ENCODE measurements around the gene ANO9. TPM values are rescaled to one million over a fixed set of nuclear protein-coding genes. Genes with fewer than 3 reads are reported as not detected.
A peak's percentile ranks its signal among the peaks of the same experiment; 100 is the strongest.

ANO9 gene
- total RNA-seq, 2 donors from 2014 or later, result 8.4 to 9.1 TPM

DNA sequence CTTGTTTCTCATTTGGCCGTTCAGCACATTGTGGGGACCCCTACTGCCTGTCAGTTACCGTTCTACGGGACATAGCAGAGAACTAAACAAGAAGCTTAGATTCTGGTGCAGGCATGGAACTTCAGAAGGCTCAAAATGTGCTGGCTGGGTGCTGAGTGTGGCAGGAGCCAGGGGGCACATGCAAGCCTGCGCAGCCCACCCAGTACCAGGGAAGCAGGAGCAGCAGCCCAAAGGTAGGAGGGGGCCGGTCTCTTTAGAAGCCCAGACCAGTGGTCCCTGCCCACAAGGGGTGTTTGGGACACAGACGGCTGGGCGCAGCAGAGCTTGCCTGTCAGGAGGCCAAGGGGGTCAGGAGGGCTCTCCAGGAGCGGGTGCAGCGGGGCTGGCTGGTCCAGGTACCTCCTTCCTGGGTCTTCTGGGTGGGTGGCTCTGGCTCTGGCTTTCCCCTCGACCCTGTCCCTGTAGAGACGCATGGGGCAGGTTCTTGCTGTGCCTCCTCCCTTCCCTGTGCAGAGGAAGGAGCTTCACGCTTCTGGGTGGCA lies 10.5 kb upstream of the ANO9 start:
- intact Hi-C loops (cut with DNase I), result loop anchor here (5.0 kb wide), 2 partner anchors 65 to 145 kb away; partner anchors contain the start of gene IFITM2
- no peak for TF ChIP-seq POLR2AphosphoS5 (IDR thresholded peaks at IDR 0.05)
- TF ChIP-seq POLR2A (IDR thresholded peaks at IDR 0.05), result no peak
- TF ChIP-seq, protein P1, sequence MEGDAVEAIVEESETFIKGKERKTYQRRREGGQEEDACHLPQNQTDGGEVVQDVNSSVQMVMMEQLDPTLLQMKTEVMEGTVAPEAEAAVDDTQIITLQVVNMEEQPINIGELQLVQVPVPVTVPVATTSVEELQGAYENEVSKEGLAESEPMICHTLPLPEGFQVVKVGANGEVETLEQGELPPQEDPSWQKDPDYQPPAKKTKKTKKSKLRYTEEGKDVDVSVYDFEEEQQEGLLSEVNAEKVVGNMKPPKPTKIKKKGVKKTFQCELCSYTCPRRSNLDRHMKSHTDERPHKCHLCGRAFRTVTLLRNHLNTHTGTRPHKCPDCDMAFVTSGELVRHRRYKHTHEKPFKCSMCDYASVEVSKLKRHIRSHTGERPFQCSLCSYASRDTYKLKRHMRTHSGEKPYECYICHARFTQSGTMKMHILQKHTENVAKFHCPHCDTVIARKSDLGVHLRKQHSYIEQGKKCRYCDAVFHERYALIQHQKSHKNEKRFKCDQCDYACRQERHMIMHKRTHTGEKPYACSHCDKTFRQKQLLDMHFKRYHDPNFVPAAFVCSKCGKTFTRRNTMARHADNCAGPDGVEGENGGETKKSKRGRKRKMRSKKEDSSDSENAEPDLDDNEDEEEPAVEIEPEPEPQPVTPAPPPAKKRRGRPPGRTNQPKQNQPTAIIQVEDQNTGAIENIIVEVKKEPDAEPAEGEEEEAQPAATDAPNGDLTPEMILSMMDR (IDR thresholded peaks at IDR 0.05), result no peak
- H3K27me3 ChIP-seq (replicated peaks; ENCODE audit: insufficient read depth), result no peaks in the 10 kb centered on the region
- no peak overlapping the region for H3K4me3 ChIP-seq
- 85% methylated on average over 12 of the region's 12 CpGs for WGBS
- no peaks in the 10 kb centered on the region for H3K9me3 ChIP-seq
- no peaks in the 10 kb centered on the region for H3K36me3 ChIP-seq
- H3K27ac ChIP-seq, result no peak overlapping the region
- H3K4me1 ChIP-seq (replicated peaks), result peaks cover 6% of the 10 kb centered on the region
- no peak for DNase-seq (ENCODE audit: low spot score)

DNA sequence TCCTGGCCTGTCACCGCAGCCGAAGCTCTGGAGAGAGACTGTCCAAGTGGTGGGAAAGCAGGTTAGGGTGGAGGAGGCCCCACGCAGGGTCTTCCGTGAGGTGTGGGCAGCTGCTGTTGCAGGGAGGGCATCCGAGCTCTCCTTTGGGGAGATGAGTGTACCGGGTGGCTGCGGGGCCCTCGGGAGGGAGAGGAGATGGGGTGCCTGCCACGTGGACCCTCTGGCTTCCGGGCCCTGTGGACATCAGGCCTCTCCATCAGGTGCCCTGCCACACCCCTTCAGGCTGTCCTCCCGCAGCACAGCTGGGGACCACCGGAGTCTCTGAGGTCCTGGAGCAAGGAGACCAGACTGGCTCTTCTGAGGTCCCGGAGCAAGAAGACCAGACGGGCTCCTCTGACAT lies 9.9 kb upstream of the ANO9 start:
- Histone ChIP-seq H3K27me3 (replicated peaks; ENCODE audit: insufficient read depth) (no peaks in the 10 kb centered on the region), H3K4me3 (no peak overlapping the region), H3K36me3 (no peaks in the 10 kb centered on the region), H3K4me1 (replicated peaks) (peaks cover 6% of the 10 kb centered on the region), H3K27ac (no peak overlapping the region), H3K9me3 (no peaks in the 10 kb centered on the region)
- TF ChIP-seq, protein P1 (IDR thresholded peaks at IDR 0.05), result no peak
- TF ChIP-seq POLR2A (IDR thresholded peaks at IDR 0.05) (no peak), POLR2AphosphoS5 (IDR thresholded peaks at IDR 0.05) (no peak)
- DNase-seq (ENCODE audit: low spot score), result no peak
- intact Hi-C loops (cut with DNase I), result loop anchor here (5.0 kb wide), 2 partner anchors 66 to 144 kb away; partner anchors contain the start of gene IFITM2
- WGBS, result 82% methylated on average over 14 of the region's 14 CpGs

DNA sequence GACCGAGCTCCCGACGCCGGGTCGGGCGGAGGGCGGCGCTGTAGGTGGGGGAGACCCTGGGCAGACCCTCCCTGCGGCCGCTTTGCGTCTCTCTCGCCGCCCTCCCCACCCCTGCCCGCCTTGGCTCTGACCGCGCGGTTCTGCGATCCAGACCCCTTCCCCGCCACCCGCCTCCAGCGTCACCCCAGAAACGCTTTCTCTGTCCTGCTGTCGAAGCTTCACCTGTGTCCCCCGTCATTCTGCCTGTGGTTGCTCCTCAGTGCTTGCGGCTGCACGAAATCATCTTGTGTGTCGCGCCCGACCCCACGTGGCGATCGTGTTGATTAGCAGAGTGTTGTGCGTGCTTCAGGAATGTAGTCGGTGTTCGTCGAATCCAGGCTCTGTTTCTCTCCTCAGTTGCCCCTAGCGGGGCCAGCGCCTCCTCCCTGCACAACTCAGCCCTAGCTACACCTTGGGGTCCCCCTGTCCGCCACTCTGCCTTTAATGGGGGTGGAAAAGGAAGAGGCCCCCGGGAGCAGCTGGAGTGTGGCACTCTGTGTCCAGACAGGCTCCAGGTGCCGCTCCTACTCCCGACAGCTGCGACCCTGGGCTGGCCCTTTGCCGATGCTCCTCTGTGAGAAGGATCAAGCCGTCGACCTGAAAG lies 9.1 kb upstream of the ANO9 start:
- peak; percentile 69 for DNase-seq (ENCODE audit: low spot score)

GRCh38 chr11:449889-450808 lies 8.3 kb upstream of the ANO9 start, which contains the start of gene PTDSS2:
PTDSS2 (plus strand) TSS chr11:450279; CDS start chr11:450456, 177 bp downstream.
- 0% methylated on average over 50 of the region's 108 CpGs for WGBS
- peak within 1 kb of the TSS; percentile 73 to 94 for H3K27ac ChIP-seq
- peaks cover 6% of the 10 kb centered on the region for H3K4me1 ChIP-seq (replicated peaks)
- no peaks in the 10 kb centered on the region for H3K36me3 ChIP-seq
- peak; percentile 95 for DNase-seq (ENCODE audit: low spot score)
- TF ChIP-seq, protein P1 (IDR thresholded peaks at IDR 0.05), result peak in 2 of 4 experiments; percentile 14 to 34
- TF ChIP-seq POLR2A (IDR thresholded peaks at IDR 0.05) (peak; percentile 85), POLR2AphosphoS5 (IDR thresholded peaks at IDR 0.05) (peak; percentile 97)
- intact Hi-C loops (cut with DNase I), result loop anchor here (5.0 kb wide), 4 partner anchors 43 to 243 kb away; partner anchors contain the start of genes BET1L, IFITM2 and RIC8A
- H3K4me3 ChIP-seq, result peak within 1 kb of the TSS; percentile 95 to 96
- H3K9me3 ChIP-seq, result no peaks in the 10 kb centered on the region
- no peaks in the 10 kb centered on the region for H3K27me3 ChIP-seq (replicated peaks; ENCODE audit: insufficient read depth)

More for the DNA sequence above, 9.1 kb upstream of the ANO9 start:
- intact Hi-C loops (cut with DNase I), result loop anchor here (5.0 kb wide), 2 partner anchors 66 to 144 kb away; partner anchors contain the start of gene IFITM2
- no peak for TF ChIP-seq POLR2A (IDR thresholded peaks at IDR 0.05)
- TF ChIP-seq, protein P1 (IDR thresholded peaks at IDR 0.05), result peak in 2 of 4 experiments; percentile 31 to 48
- peak; percentile 59 for TF ChIP-seq POLR2AphosphoS5 (IDR thresholded peaks at IDR 0.05)
- peak overlapping the region; percentile 95 to 96 for H3K4me3 ChIP-seq
- WGBS, result 3% methylated on average over 42 of the region's 46 CpGs
- no peaks in the 10 kb centered on the region for H3K9me3 ChIP-seq
- H3K4me1 ChIP-seq (replicated peaks), result peaks cover 6% of the 10 kb centered on the region
- H3K27me3 ChIP-seq (replicated peaks; ENCODE audit: insufficient read depth), result no peaks in the 10 kb centered on the region
- H3K36me3 ChIP-seq, result no peaks in the 10 kb centered on the region
- peak overlapping the region; percentile 73 to 94 for H3K27ac ChIP-seq
